Endothelial cell of umbilical vein (primary cell): ENCODE data around the gene RNF150. TPM values are rescaled to one million over a fixed set of nuclear protein-coding genes. Genes with fewer than 3 reads are reported as not detected.

Experiments
- BruUV-seq: library from RNA; stranded (reverse); fragments of 400-500 nt; replicated peaks from 2 replicates; lab custom pipeline; 2021; lab: Mats Ljungman, UMichigan
- CTCF ChIA-PET: fragments of 300-600, 350-600 bp; sonication (Branson Sonifier 250); formaldehyde crosslinking; loops from one replicate; lab custom pipeline; 2021; ENCODE audit warnings: antibody characterized with exemption, inconsistent platforms; lab: Charles Lee
- POLR2A ChIA-PET: fragments of 300-600, 350-600 bp; sonication (Branson Sonifier 250); formaldehyde crosslinking; loops from one replicate; lab custom pipeline; 2021; ENCODE audit warnings: antibody characterized with exemption, inconsistent platforms; lab: Charles Lee
- DNase-seq: peaks from one replicate; pipeline ENCODE4 v3.0.0-alpha.2; 2011; ENCODE audit warnings: low read depth, low spot score
- FAIRE-seq: peaks from 2 replicates; lab custom pipeline; 2011; peaks lifted over from hg19 to GRCh38; lab: Jason Lieb, UNC
- H2AFZ ChIP-seq: 2 replicates; pipeline ENCODE4 v1.6.0; 2012; ENCODE audit warnings: low read depth, low read length, control low read depth, inconsistent platforms
- H3K27ac ChIP-seq: 2 replicates; pipeline ENCODE4 v1.5.1; 2011; ENCODE audit warnings: low read depth, mild to moderate bottlenecking, control low read depth, low read length, moderate library complexity; ENCODE audit not compliant: insufficient read depth
- H3K27me3 ChIP-seq, 2 experiments: 2 replicates each; pipeline versions ENCODE4 v1.6.0 to v1.6.1; 2011; ENCODE audit warnings: low read length in 2 of 2, mixed read lengths in 1 of 2; ENCODE audit not compliant: control insufficient read depth in 2 of 2, insufficient read depth in 2 of 2
- H3K36me3 ChIP-seq, 2 experiments: 2 replicates in 1 of 2; 3 replicates in 1 of 2; pipeline ENCODE4 v1.5.1; 2011; ENCODE audit warnings: low read length in 2 of 2, mild to moderate bottlenecking in 1 of 2, moderate library complexity in 1 of 2; ENCODE audit not compliant: control insufficient read depth in 2 of 2, insufficient read depth in 2 of 2; ENCODE audit errors: extremely low read depth in 1 of 2
- H3K4me1 ChIP-seq: 3 replicates; pipeline ENCODE4 v1.5.1; 2011; ENCODE audit warnings: mild to moderate bottlenecking, low read length; ENCODE audit not compliant: control insufficient read depth, insufficient read depth; ENCODE audit errors: extremely low read depth
- H3K4me2 ChIP-seq: 2 replicates; pipeline ENCODE4 v1.6.1; 2011; ENCODE audit warnings: low read length, control low read depth, mixed read lengths; ENCODE audit not compliant: insufficient read depth
- H3K4me3 ChIP-seq, 3 experiments: fragments of 200-600 bp in 1 of 3; sonication (generic), shearing (Covaris generic) in 1 of 3; replicated peaks in 1 of 3; 2 replicates each; pipeline ENCODE4 v1.5.1; 2011 to 2016; ENCODE audit warnings: control low read depth in 3 of 3, low read length in 3 of 3, mild to moderate bottlenecking in 2 of 3, inconsistent platforms in 1 of 3, low read depth in 1 of 3, moderate library complexity in 1 of 3; ENCODE audit not compliant: insufficient read depth in 1 of 3
- H3K79me2 ChIP-seq: 2 replicates; pipeline ENCODE4 v1.6.0; 2012; ENCODE audit warnings: low read length, inconsistent platforms; ENCODE audit not compliant: control insufficient read depth, insufficient read depth
- H3K9ac ChIP-seq: replicated peaks from 2 replicates; pipeline ENCODE3; 2011; ENCODE audit warnings: low read length, control low read depth; ENCODE audit not compliant: insufficient read depth; ENCODE audit errors: extremely low read depth
- H3K9me1 ChIP-seq: replicated peaks from 3 replicates; pipeline ENCODE4 v1.6.0; 2011; ENCODE audit warnings: mild to moderate bottlenecking, low read length; ENCODE audit not compliant: control insufficient read depth, insufficient read depth; ENCODE audit errors: extremely low read depth
- H3K9me3 ChIP-seq: replicated peaks from 2 replicates; pipeline ENCODE4 v1.5.1; 2012; ENCODE audit warnings: low read length, inconsistent platforms; ENCODE audit not compliant: control insufficient read depth, insufficient read depth
- H4K20me1 ChIP-seq: replicated peaks from 2 replicates; pipeline ENCODE3; 2011; ENCODE audit warnings: mild to moderate bottlenecking, low read length; ENCODE audit not compliant: control insufficient read depth, insufficient read depth; ENCODE audit errors: extremely low read depth
- EZH2 ChIP-seq: IDR thresholded peaks from 2 replicates; pipeline ENCODE4 v1.6.1; 2012; ENCODE audit warnings: borderline replicate concordance, low read depth, mild to moderate bottlenecking, moderate library complexity, low read length, inconsistent platforms; ENCODE audit not compliant: severe bottlenecking
- FOS ChIP-seq: IDR thresholded peaks from 2 replicates; pipeline ENCODE4 v1.6.1; 2011; ENCODE audit warnings: mild to moderate bottlenecking, low read length, moderate library complexity, borderline replicate concordance; ENCODE audit not compliant: insufficient read depth
- GATA2 ChIP-seq: IDR thresholded peaks from 2 replicates; pipeline ENCODE4 v1.7.0; 2011; ENCODE audit warnings: low read depth, mild to moderate bottlenecking, moderate library complexity, mixed read lengths, low read length; ENCODE audit not compliant: insufficient read length, insufficient read depth
- JUN ChIP-seq: IDR thresholded peaks from 2 replicates; pipeline ENCODE4 v1.6.1; 2011; ENCODE audit warnings: borderline replicate concordance, low read depth; ENCODE audit not compliant: insufficient read length, insufficient read depth
- MYC ChIP-seq: IDR thresholded peaks from one replicate; pipeline ENCODE4 v1.6.1; 2011; ENCODE audit warnings: mild to moderate bottlenecking, low read depth, low read length
- POLR2A ChIP-seq: IDR thresholded peaks from 2 replicates; pipeline ENCODE4 v1.6.1; 2012; ENCODE audit warnings: low read depth, mild to moderate bottlenecking, control low read depth, low read length
- POLR2AphosphoS5 ChIP-seq: IDR thresholded peaks from 2 replicates; pipeline ENCODE4 v1.6.1; 2012; ENCODE audit warnings: low read depth, mild to moderate bottlenecking, control low read depth, low read length, moderate library complexity; ENCODE audit not compliant: insufficient read depth
- dilution Hi-C: fragments of 300-500 bp; cut with MboI; formaldehyde crosslinking; loops from one replicate; pipeline ENCODE4 v1.15.0; 2019; ENCODE audit warnings: low sequenced_read_pairs; ENCODE audit not compliant: extremely low pct_ligation_motif_present
- intact Hi-C: fragments of 100-400 bp; cut with micrococcal nuclease; formaldehyde crosslinking; loops from one replicate; pipeline ENCODE4 v1.10.0; 2022
- polyA plus RNA-seq, 4 experiments: library from polyadenylated mRNA; depleted of rRNA in 3 of 4; stranded (reverse) in 3 of 4; unstranded in 1 of 4; fragments of >200 nt; gene quantifications; 2 replicates each; pipeline versions ENCODE4 v1.2.1 to v1.2.3, GENCODE V29; 2011 to 2012; ENCODE audit warnings: missing spikeins in 1 of 4
- total RNA-seq: library from RNA; stranded (reverse); gene quantifications from 2 replicates; pipeline ENCODE4 v1.2.3, GENCODE V29; 2021
- TF ChIP-seq, protein P1 (sequence below), 2 donors: IDR thresholded peaks; 1 replicate in 1 of 2; 2 replicates in 1 of 2; pipeline ENCODE4 v1.5.1; 2011; ENCODE audit warnings: low read length in 2 of 2, mild to moderate bottlenecking in 2 of 2, moderate library complexity in 2 of 2, control low read depth in 1 of 2, inconsistent platforms in 1 of 2, low read depth in 1 of 2; ENCODE audit not compliant: insufficient read depth in 1 of 2; ENCODE audit errors: extremely low read depth in 1 of 2
- TF ChIP-seq, protein P2 (sequence below): IDR thresholded peaks from 2 replicates; pipeline ENCODE4 v1.6.1; 2011; ENCODE audit not compliant: insufficient read depth, insufficient read length

Gene RNF150
- total and polyA plus RNA-seq, 2 donors (not counting 3 experiments of a cell fraction or from before 2014, with no cell fraction given): 0.33 to 0.35 TPM

DNA sequence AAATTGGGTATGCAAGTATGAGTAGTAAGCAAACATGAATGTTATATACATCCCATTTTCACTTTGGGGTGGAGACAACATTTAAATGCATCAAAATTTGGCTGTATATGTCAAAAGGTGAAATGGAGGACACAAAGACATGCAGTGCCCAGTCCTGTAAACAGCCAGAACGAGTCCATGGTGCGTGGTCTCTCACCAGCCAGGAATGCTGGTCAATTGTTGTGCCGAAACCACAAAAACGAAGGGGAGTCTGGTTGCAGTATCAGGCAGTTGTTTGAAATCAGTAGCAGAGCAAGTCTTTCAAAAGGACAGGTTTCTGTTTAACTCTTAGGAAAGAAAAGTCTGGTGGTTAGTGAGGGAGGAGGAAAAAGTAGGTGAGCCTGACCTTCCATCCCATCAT is 22.3 kb upstream of the RNF150 start:
- H2AFZ ChIP-seq: no peak overlapping the region
- dilution Hi-C loops: no loop called here
- ChIA-PET POLR2A (no interaction called here), CTCF (no interaction called here)
- intact Hi-C loops: loop anchor here (5.0 kb wide), 3 partner anchors 152 to 1932 kb away; no protein-coding TSS in a partner anchor
- no peaks in the 10 kb centered on the region for H4K20me1 ChIP-seq
- no peaks in the 10 kb centered on the region for H3K79me2 ChIP-seq
- no peak overlapping the region for H3K4me3 ChIP-seq
- no peak overlapping the region for H3K4me2 ChIP-seq
- no peak overlapping the region for H3K27ac ChIP-seq
- no peaks in the 10 kb centered on the region for H3K9me1 ChIP-seq
- TF ChIP-seq POLR2AphosphoS5 (no peak), FOS (no peak), JUN (no peak), EZH2 (no peak), GATA2 (no peak), POLR2A (no peak), MYC (no peak)
- TF ChIP-seq, protein P1, sequence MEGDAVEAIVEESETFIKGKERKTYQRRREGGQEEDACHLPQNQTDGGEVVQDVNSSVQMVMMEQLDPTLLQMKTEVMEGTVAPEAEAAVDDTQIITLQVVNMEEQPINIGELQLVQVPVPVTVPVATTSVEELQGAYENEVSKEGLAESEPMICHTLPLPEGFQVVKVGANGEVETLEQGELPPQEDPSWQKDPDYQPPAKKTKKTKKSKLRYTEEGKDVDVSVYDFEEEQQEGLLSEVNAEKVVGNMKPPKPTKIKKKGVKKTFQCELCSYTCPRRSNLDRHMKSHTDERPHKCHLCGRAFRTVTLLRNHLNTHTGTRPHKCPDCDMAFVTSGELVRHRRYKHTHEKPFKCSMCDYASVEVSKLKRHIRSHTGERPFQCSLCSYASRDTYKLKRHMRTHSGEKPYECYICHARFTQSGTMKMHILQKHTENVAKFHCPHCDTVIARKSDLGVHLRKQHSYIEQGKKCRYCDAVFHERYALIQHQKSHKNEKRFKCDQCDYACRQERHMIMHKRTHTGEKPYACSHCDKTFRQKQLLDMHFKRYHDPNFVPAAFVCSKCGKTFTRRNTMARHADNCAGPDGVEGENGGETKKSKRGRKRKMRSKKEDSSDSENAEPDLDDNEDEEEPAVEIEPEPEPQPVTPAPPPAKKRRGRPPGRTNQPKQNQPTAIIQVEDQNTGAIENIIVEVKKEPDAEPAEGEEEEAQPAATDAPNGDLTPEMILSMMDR (IDR thresholded peaks at IDR 0.05; ENCODE audit: extremely low read depth in 1 of 2, insufficient read depth in 1 of 2, low read depth in 1 of 2, low read length in 2 of 2): no peak
- TF ChIP-seq, protein P2, sequence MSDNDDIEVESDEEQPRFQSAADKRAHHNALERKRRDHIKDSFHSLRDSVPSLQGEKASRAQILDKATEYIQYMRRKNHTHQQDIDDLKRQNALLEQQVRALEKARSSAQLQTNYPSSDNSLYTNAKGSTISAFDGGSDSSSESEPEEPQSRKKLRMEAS: no peak
- BruUV-seq: no TSS peak
- no peaks in the 10 kb centered on the region for H3K4me1 ChIP-seq
- H3K9ac ChIP-seq: no peak overlapping the region
- no peaks in the 10 kb centered on the region for H3K36me3 ChIP-seq
- H3K9me3 ChIP-seq: no peaks in the 10 kb centered on the region
- H3K27me3 ChIP-seq: peaks cover 2 to 3% of the 10 kb centered on the region in 2 experiments
- FAIRE-seq (no peak), DNase-seq (no peak)
